Ishikawa (cell line): ENCODE data around the gene JADE1.
A peak's percentile ranks its signal among the peaks of the same experiment; 100 is the strongest.

Experiments
- CEBPB ChIP-seq: IDR thresholded peaks from 2 replicates; pipeline ENCODE4 v1.6.1; 2012
- CREB1 ChIP-seq: IDR thresholded peaks from 2 replicates; pipeline ENCODE4 v1.6.1; 2012; ENCODE audit warnings: low read depth
- EGR1 ChIP-seq: IDR thresholded peaks from 2 replicates; pipeline ENCODE4 v1.6.1; 2012
- EP300 ChIP-seq: IDR thresholded peaks from 2 replicates; pipeline ENCODE4 v1.6.1; 2012; ENCODE audit warnings: borderline replicate concordance
- FOXM1 ChIP-seq: IDR thresholded peaks from 2 replicates; pipeline ENCODE4 v1.6.1; 2012; ENCODE audit warnings: low read depth, borderline replicate concordance
- NFIC ChIP-seq: IDR thresholded peaks from 2 replicates; pipeline ENCODE4 v1.6.1; 2012
- RAD21 ChIP-seq: IDR thresholded peaks from 2 replicates; pipeline ENCODE4 v1.6.1; 2012; ENCODE audit warnings: low read depth
- REST ChIP-seq: IDR thresholded peaks from 2 replicates; pipeline ENCODE4 v1.6.1; 2012; ENCODE audit warnings: low read depth, mild to moderate bottlenecking
- TAF1 ChIP-seq: IDR thresholded peaks from 2 replicates; pipeline ENCODE4 v1.6.1; 2012; ENCODE audit warnings: low read depth, mild to moderate bottlenecking
- TCF12 ChIP-seq: IDR thresholded peaks from 2 replicates; pipeline ENCODE4 v1.6.1; 2012; ENCODE audit warnings: low read depth
- TEAD4 ChIP-seq: IDR thresholded peaks from 2 replicates; pipeline ENCODE4 v1.6.1; 2012
- YY1 ChIP-seq: IDR thresholded peaks from 2 replicates; pipeline ENCODE4 v1.6.1; 2012; ENCODE audit warnings: low read depth
- ZBTB7A ChIP-seq: IDR thresholded peaks from 2 replicates; pipeline ENCODE4 v1.6.1; 2012; ENCODE audit warnings: low read depth
- TF ChIP-seq, protein P1 (sequence below): IDR thresholded peaks from 2 replicates; pipeline ENCODE4 v1.6.1; 2012
- TF ChIP-seq, protein P2 (sequence below): IDR thresholded peaks from 2 replicates; pipeline ENCODE4 v1.6.1; 2012

Gene JADE1

GRCh38 chr4:128863312-128864075 is 54.0 kb downstream of the JADE1 start:
- TF ChIP-seq RAD21 (peak; percentile 70), ZBTB7A (no peak), FOXM1 (no peak), TEAD4 (no peak)

GRCh38 chr4:128865132-128865531 is 55.6 kb downstream of the JADE1 start:
- TF ChIP-seq NFIC (no peak), ZBTB7A (no peak), RAD21 (no peak), CREB1 (no peak), TAF1 (no peak), TCF12 (no peak), EGR1 (no peak), REST (no peak), CEBPB (no peak), FOXM1 (no peak)
- TF ChIP-seq, protein P1, sequence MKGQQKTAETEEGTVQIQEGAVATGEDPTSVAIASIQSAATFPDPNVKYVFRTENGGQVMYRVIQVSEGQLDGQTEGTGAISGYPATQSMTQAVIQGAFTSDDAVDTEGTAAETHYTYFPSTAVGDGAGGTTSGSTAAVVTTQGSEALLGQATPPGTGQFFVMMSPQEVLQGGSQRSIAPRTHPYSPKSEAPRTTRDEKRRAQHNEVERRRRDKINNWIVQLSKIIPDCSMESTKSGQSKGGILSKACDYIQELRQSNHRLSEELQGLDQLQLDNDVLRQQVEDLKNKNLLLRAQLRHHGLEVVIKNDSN, result no peak

- TF ChIP-seq YY1 (no peak), EGR1 (no peak), TAF1 (no peak), ZBTB7A (no peak)
- TF ChIP-seq, protein P1, result no peak
Observed at GRCh38 chr4:128866269-128866668, 56.8 kb downstream of the JADE1 start.

DNA sequence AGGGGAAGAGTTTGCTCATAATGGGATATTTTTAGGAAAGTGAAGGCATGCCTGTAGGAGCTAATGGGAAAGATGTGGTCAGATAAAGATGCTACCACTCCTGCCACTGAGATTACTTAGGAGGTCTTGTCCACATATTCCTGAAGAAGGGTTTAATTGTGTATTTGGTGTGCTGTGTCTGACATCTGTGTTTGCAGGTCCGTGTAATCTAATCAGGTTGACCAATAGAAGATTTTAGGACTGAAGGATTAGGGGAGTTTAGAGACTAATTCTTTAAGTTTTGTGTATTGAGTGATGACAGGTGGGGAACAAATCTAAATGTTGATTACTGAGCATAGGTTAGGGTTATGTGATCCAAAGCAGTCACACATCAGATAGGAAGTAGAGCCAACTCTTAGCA is 57.2 kb downstream of the JADE1 start:
- no peak for TF ChIP-seq ZBTB7A
- no peak for TF ChIP-seq CEBPB
- no peak for TF ChIP-seq EGR1
- TF ChIP-seq, protein P1, result no peak
- no peak for TF ChIP-seq CREB1
- no peak for TF ChIP-seq YY1
- TF ChIP-seq NFIC, result no peak
- no peak for TF ChIP-seq RAD21
- TF ChIP-seq TEAD4, result no peak
- no peak for TF ChIP-seq TCF12
- no peak for TF ChIP-seq EP300

GRCh38 chr4:128868758-128869157 is 59.3 kb downstream of the JADE1 start:
- 0 out of 2 replicates have a peak, but pooled peaks have one; percentile 13 for TF ChIP-seq CEBPB
- TF ChIP-seq YY1, result no peak
- TF ChIP-seq, protein P1, result no peak
- no peak for TF ChIP-seq REST

GRCh38 chr4:128869776-128870509 is 60.4 kb downstream of the JADE1 start:
- TF ChIP-seq YY1, result no peak
- no peak for TF ChIP-seq RAD21
- no peak for TF ChIP-seq ZBTB7A
- no peak for TF ChIP-seq EP300
- TF ChIP-seq EGR1, result no peak
- TF ChIP-seq, protein P2, sequence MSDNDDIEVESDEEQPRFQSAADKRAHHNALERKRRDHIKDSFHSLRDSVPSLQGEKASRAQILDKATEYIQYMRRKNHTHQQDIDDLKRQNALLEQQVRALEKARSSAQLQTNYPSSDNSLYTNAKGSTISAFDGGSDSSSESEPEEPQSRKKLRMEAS, result no peak
- no peak for TF ChIP-seq TCF12
- no peak for TF ChIP-seq CEBPB
- TF ChIP-seq, protein P1, result no peak
- no peak for TF ChIP-seq CREB1
- no peak for TF ChIP-seq NFIC
- TF ChIP-seq TEAD4, result no peak
